ENCODE data around the gene ZBTB43.

The ZBTB43 gene

DNA sequence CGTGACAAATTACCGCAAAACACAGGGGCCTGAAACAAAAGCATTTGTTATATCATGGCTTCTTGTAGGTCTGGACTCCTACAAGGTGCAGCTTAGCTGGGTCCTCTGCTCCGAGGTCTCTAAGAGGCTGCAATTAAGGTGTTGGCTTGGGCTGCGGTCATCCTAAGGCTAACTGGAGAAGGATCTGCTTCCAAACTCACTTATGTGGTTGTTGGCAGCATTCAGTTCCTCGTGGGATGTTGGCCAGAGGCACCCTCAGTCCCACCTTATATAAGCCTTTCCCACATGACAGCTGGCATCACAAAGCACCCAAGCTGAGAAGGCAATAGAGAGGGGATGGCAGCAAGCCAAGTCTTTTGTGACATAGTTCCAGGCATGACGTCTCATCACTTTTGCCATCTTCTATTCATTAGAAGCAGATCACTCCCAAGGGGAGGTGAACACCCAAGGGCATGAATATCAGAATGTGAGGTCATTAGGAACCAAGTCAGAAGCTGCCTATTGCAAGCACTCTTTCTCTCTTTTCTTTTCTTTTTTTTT lies 47.9 kb upstream of the ZBTB43 start:
- Histone ChIP-seq H2BK15ac (ENCODE audit: low read depth, poor library complexity, severe bottlenecking) (no peak overlapping the region), H2AK5ac (ENCODE audit: low read length, severe bottlenecking) (no peak overlapping the region), H2BK120ac (ENCODE audit: low read depth, low read length) (no peak overlapping the region), H3K4me3 (ENCODE audit: insufficient read depth in 1 of 2, low read depth in 1 of 2, low read length in 2 of 2) (no peak overlapping the region), H4K91ac (ENCODE audit: low read length) (no peak overlapping the region), H2AFZ (ENCODE audit: low read depth, low read length) (no peak overlapping the region), H3K23ac (ENCODE audit: low read length in 2 of 2) (no peak overlapping the region), H3K27ac (ENCODE audit: low read length, poor library complexity, severe bottlenecking) (no peak overlapping the region), H3K9me3 (ENCODE audit: control insufficient read depth, low read length) (no peaks in the 10 kb centered on the region), H3K4ac (ENCODE audit: low read depth in 1 of 2, low read length in 2 of 2) (no peak overlapping the region), H3K9ac (ENCODE audit: low read length) (no peak overlapping the region), H3K4me1 (ENCODE audit: control insufficient read depth, insufficient read depth, low read depth, low read length) (no peaks in the 10 kb centered on the region), H2BK5ac (ENCODE audit: low read depth, low read length, poor library complexity, severe bottlenecking) (no peak overlapping the region), H3K18ac (ENCODE audit: low read depth in 1 of 2, low read length in 2 of 2) (no peak overlapping the region), H3K14ac (ENCODE audit: low read length in 2 of 2) (no peak overlapping the region), H4K8ac (ENCODE audit: low read length) (no peak overlapping the region), H3K36me3 (ENCODE audit: control insufficient read depth in 1 of 2, insufficient read depth in 2 of 2, low read depth in 1 of 2, low read length in 2 of 2) (no peaks in the 10 kb centered on the region), H3K4me2 (ENCODE audit: low read length, poor library complexity, severe bottlenecking) (no peak overlapping the region), H2BK12ac (ENCODE audit: low read length in 2 of 2) (no peak overlapping the region), H3K79me1 (replicated peaks; ENCODE audit: low read length, poor library complexity, severe bottlenecking) (no peaks in the 10 kb centered on the region), H3K27me3 (ENCODE audit: control insufficient read depth in 1 of 2, insufficient read depth in 1 of 2, low read length in 2 of 2) (peaks cover 14 to 67% of the 10 kb centered on the region in 2 experiments)
- no peak for DNase-seq
- 80% methylated on average over 6 of the region's 6 CpGs for WGBS

- DNase-seq = no peak
- H4K8ac ChIP-seq (ENCODE audit: low read length) = no peak overlapping the region
- H3K9ac ChIP-seq (ENCODE audit: low read length) = no peak overlapping the region
- H3K36me3 ChIP-seq (ENCODE audit: control insufficient read depth in 1 of 2, insufficient read depth in 2 of 2, low read depth in 1 of 2, low read length in 2 of 2) = no peaks in the 10 kb centered on the region
- 80% methylated on average over 7 of the region's 7 CpGs for WGBS
- peaks cover 14 to 54% of the 10 kb centered on the region in 2 experiments for H3K27me3 ChIP-seq (ENCODE audit: control insufficient read depth in 1 of 2, insufficient read depth in 1 of 2, low read length in 2 of 2)
- no peak overlapping the region for H3K14ac ChIP-seq (ENCODE audit: low read length in 2 of 2)
- H3K18ac ChIP-seq (ENCODE audit: low read depth in 1 of 2, low read length in 2 of 2) = no peak overlapping the region
- no peak overlapping the region for H2AK5ac ChIP-seq (ENCODE audit: low read length, severe bottlenecking)
- H3K4me3 ChIP-seq (ENCODE audit: insufficient read depth in 1 of 2, low read depth in 1 of 2, low read length in 2 of 2) = no peak overlapping the region
- H3K27ac ChIP-seq (ENCODE audit: low read length, poor library complexity, severe bottlenecking) = no peak overlapping the region
- no peak overlapping the region for H3K4ac ChIP-seq (ENCODE audit: low read depth in 1 of 2, low read length in 2 of 2)
- no peak overlapping the region for H3K4me2 ChIP-seq (ENCODE audit: low read length, poor library complexity, severe bottlenecking)
- H4K91ac ChIP-seq (ENCODE audit: low read length) = no peak overlapping the region
- no peak overlapping the region for H2BK120ac ChIP-seq (ENCODE audit: low read depth, low read length)
- H2BK12ac ChIP-seq (ENCODE audit: low read length in 2 of 2) = no peak overlapping the region
- H2BK5ac ChIP-seq (ENCODE audit: low read depth, low read length, poor library complexity, severe bottlenecking) = no peak overlapping the region
- no peak overlapping the region for H2BK15ac ChIP-seq (ENCODE audit: low read depth, poor library complexity, severe bottlenecking)
- H3K79me1 ChIP-seq (replicated peaks; ENCODE audit: low read length, poor library complexity, severe bottlenecking) = no peaks in the 10 kb centered on the region
- H3K23ac ChIP-seq (ENCODE audit: low read length in 2 of 2) = no peak overlapping the region
- H2AFZ ChIP-seq (ENCODE audit: low read depth, low read length) = no peak overlapping the region
- H3K4me1 ChIP-seq (ENCODE audit: control insufficient read depth, insufficient read depth, low read depth, low read length) = no peaks in the 10 kb centered on the region
- no peaks in the 10 kb centered on the region for H3K9me3 ChIP-seq (ENCODE audit: control insufficient read depth, low read length)
Measured at GRCh38 chr9:126758916-126759585, 45.8 kb upstream of the ZBTB43 start.

- H3K18ac ChIP-seq (ENCODE audit: low read depth in 1 of 2, low read length in 2 of 2) = no peak overlapping the region
- no peaks in the 10 kb centered on the region for H3K79me1 ChIP-seq (replicated peaks; ENCODE audit: low read length, poor library complexity, severe bottlenecking)
- DNase-seq = no peak
- H2BK120ac ChIP-seq (ENCODE audit: low read depth, low read length) = no peak overlapping the region
- H3K4me2 ChIP-seq (ENCODE audit: low read length, poor library complexity, severe bottlenecking) = no peak overlapping the region
- H3K27ac ChIP-seq (ENCODE audit: low read length, poor library complexity, severe bottlenecking) = no peak overlapping the region
- H3K4me3 ChIP-seq (ENCODE audit: insufficient read depth in 1 of 2, low read depth in 1 of 2, low read length in 2 of 2) = no peak overlapping the region
- no peak overlapping the region for H3K23ac ChIP-seq (ENCODE audit: low read length in 2 of 2)
- H3K14ac ChIP-seq (ENCODE audit: low read length in 2 of 2) = no peak overlapping the region
- H3K9ac ChIP-seq (ENCODE audit: low read length) = no peak overlapping the region
- H4K91ac ChIP-seq (ENCODE audit: low read length) = no peak overlapping the region
- H2AK5ac ChIP-seq (ENCODE audit: low read length, severe bottlenecking) = no peak overlapping the region
- no peak overlapping the region for H2BK12ac ChIP-seq (ENCODE audit: low read length in 2 of 2)
- H2BK5ac ChIP-seq (ENCODE audit: low read depth, low read length, poor library complexity, severe bottlenecking) = no peak overlapping the region
- H3K4ac ChIP-seq (ENCODE audit: low read depth in 1 of 2, low read length in 2 of 2) = no peak overlapping the region
- H3K36me3 ChIP-seq (ENCODE audit: control insufficient read depth in 1 of 2, insufficient read depth in 2 of 2, low read depth in 1 of 2, low read length in 2 of 2) = no peaks in the 10 kb centered on the region
- no peak overlapping the region for H2AFZ ChIP-seq (ENCODE audit: low read depth, low read length)
- no peaks in the 10 kb centered on the region for H3K9me3 ChIP-seq (ENCODE audit: control insufficient read depth, low read length)
- WGBS = 76% methylated on average over 8 of the region's 8 CpGs
- no peaks in the 10 kb centered on the region for H3K4me1 ChIP-seq (ENCODE audit: control insufficient read depth, insufficient read depth, low read depth, low read length)
- H2BK15ac ChIP-seq (ENCODE audit: low read depth, poor library complexity, severe bottlenecking) = no peak overlapping the region
- H3K27me3 ChIP-seq (ENCODE audit: control insufficient read depth in 1 of 2, insufficient read depth in 1 of 2, low read length in 2 of 2) = peaks cover 11 to 35% of the 10 kb centered on the region in 2 experiments
- no peak overlapping the region for H4K8ac ChIP-seq (ENCODE audit: low read length)
Measured at GRCh38 chr9:126761274-126761673, 43.6 kb upstream of the ZBTB43 start.

- Histone ChIP-seq H2AK5ac (ENCODE audit: low read length, severe bottlenecking) (no peak overlapping the region), H3K23ac (ENCODE audit: low read length in 2 of 2) (no peak overlapping the region), H4K91ac (ENCODE audit: low read length) (no peak overlapping the region), H4K8ac (ENCODE audit: low read length) (no peak overlapping the region), H3K27me3 (ENCODE audit: control insufficient read depth in 1 of 2, insufficient read depth in 1 of 2, low read length in 2 of 2) (peaks cover 4 to 21% of the 10 kb centered on the region in 2 experiments), H3K79me1 (replicated peaks; ENCODE audit: low read length, poor library complexity, severe bottlenecking) (no peaks in the 10 kb centered on the region), H3K18ac (ENCODE audit: low read depth in 1 of 2, low read length in 2 of 2) (no peak overlapping the region), H3K4me3 (ENCODE audit: insufficient read depth in 1 of 2, low read depth in 1 of 2, low read length in 2 of 2) (no peak overlapping the region), H3K9ac (ENCODE audit: low read length) (no peak overlapping the region), H3K4me2 (ENCODE audit: low read length, poor library complexity, severe bottlenecking) (no peak overlapping the region), H3K4me1 (ENCODE audit: control insufficient read depth, insufficient read depth, low read depth, low read length) (no peaks in the 10 kb centered on the region), H2AFZ (ENCODE audit: low read depth, low read length) (no peak overlapping the region), H3K27ac (ENCODE audit: low read length, poor library complexity, severe bottlenecking) (no peak overlapping the region), H3K36me3 (ENCODE audit: control insufficient read depth in 1 of 2, insufficient read depth in 2 of 2, low read depth in 1 of 2, low read length in 2 of 2) (no peaks in the 10 kb centered on the region), H2BK5ac (ENCODE audit: low read depth, low read length, poor library complexity, severe bottlenecking) (no peak overlapping the region), H3K9me3 (ENCODE audit: control insufficient read depth, low read length) (no peaks in the 10 kb centered on the region), H3K14ac (ENCODE audit: low read length in 2 of 2) (no peak overlapping the region), H3K4ac (ENCODE audit: low read depth in 1 of 2, low read length in 2 of 2) (no peak overlapping the region), H2BK15ac (ENCODE audit: low read depth, poor library complexity, severe bottlenecking) (no peak overlapping the region), H2BK120ac (ENCODE audit: low read depth, low read length) (no peak overlapping the region), H2BK12ac (ENCODE audit: low read length in 2 of 2) (no peak overlapping the region)
- DNase-seq = no peak
- 80% methylated on average over 7 of the region's 7 CpGs for WGBS
Measured at GRCh38 chr9:126763130-126763764, 41.6 kb upstream of the ZBTB43 start.

Data from mesenchymal stem cell (in vitro differentiated cells and primary cell).